HG03280 (cell line): Measurements from ENCODE around the gene KLC1.
"Not testable (repeated sequence)": the region's sequence is repeated elsewhere in the genome, so short reads cannot be mapped to it uniquely, and the experiment has no call there.

ENCODE experiments used
- ATAC-seq: cut with Tn5 transposase; IDR thresholded peaks from one replicate; pipeline ENCODE4 v1.9.1; 2021; ENCODE audit warnings: mild to moderate bottlenecking, moderate library complexity; ENCODE audit not compliant: unreplicated experiment

The KLC1 gene

GRCh38 chr14:103624860-103625259 lies 4.2 kb upstream of the KLC1 start:
- ATAC-seq, result no peak

- ATAC-seq, result no peak
Observed at GRCh38 chr14:103625356-103626095, 3.5 kb upstream of the KLC1 start.

GRCh38 chr14:103626146-103626850 lies 2.7 kb upstream of the KLC1 start:
- no peak for ATAC-seq

GRCh38 chr14:103627073-103628025 lies 1.7 kb upstream of the KLC1 start:
- ATAC-seq, result no peak

- ATAC-seq, result no peak
Observed at GRCh38 chr14:103628221-103628683, 759 bp upstream of the KLC1 start.

GRCh38 chr14:103629503-103630121 lies 601 bp downstream of the KLC1 start:
- peak; percentile 28 for ATAC-seq

- ATAC-seq, result no peak
Observed at GRCh38 chr14:103630364-103631108, 1.5 kb downstream of the KLC1 start.

- no peak for ATAC-seq
Observed at GRCh38 chr14:103633391-103633790, 4.4 kb downstream of the KLC1 start.

- no peak for ATAC-seq
Observed at GRCh38 chr14:103634156-103634555, 5.1 kb downstream of the KLC1 start.

GRCh38 chr14:103638594-103638993 lies 9.6 kb downstream of the KLC1 start:
- no peak for ATAC-seq

- no peak for ATAC-seq
Observed at GRCh38 chr14:103641161-103641560, 12.2 kb downstream of the KLC1 start.

- no peak for ATAC-seq
Observed at GRCh38 chr14:103646189-103646588, 17.2 kb downstream of the KLC1 start.

GRCh38 chr14:103649001-103649400 lies 20.0 kb downstream of the KLC1 start:
- no peak for ATAC-seq

- ATAC-seq, result no peak
Observed at GRCh38 chr14:103650213-103650612, 21.2 kb downstream of the KLC1 start.

GRCh38 chr14:103651585-103651984 lies 22.6 kb downstream of the KLC1 start:
- no peak for ATAC-seq

GRCh38 chr14:103652806-103653205 lies 23.8 kb downstream of the KLC1 start:
- ATAC-seq, result no peak

- ATAC-seq, result not testable (repeated sequence)
Observed at GRCh38 chr14:103653336-103653735, 24.3 kb downstream of the KLC1 start.

- no peak for ATAC-seq
Observed at GRCh38 chr14:103653805-103654204, 24.8 kb downstream of the KLC1 start.

GRCh38 chr14:103654619-103655018 lies 25.6 kb downstream of the KLC1 start:
- ATAC-seq, result no peak
